ENCODE results near the gene CERK.
A peak's percentile ranks its signal among the peaks of the same experiment; 100 is the strongest.

CERK gene

GRCh38 chr22:46673205-46673604 is 64.8 kb downstream of the CERK start:
- no peak for DNase-seq (ENCODE audit: extremely low spot score)
- ChIA-PET CTCF (interaction anchor here (1.8 to 2.8 kb wide), 2 partner anchors 9 to 86 kb away, joined by 4 to 10 read pairs; no protein-coding TSS in a partner anchor), POLR2A (no interaction called here)
- TF ChIP-seq CTCF (IDR thresholded peaks at IDR 0.05; ENCODE audit: control extremely low read depth, extremely low read depth, low read depth, missing control alignments): no peak

GRCh38 chr22:46672731-46673130 is 65.3 kb downstream of the CERK start:
- CTCF ChIA-PET: interaction anchor here (1.8 to 2.8 kb wide), 2 partner anchors 9 to 86 kb away, joined by 4 to 10 read pairs; no protein-coding TSS in a partner anchor
- TF ChIP-seq CTCF (IDR thresholded peaks at IDR 0.05; ENCODE audit: control extremely low read depth, extremely low read depth, low read depth, missing control alignments): no peak
- no peak for DNase-seq (ENCODE audit: extremely low spot score)
- POLR2A ChIA-PET: no interaction called here

- POLR2A ChIA-PET: interaction anchor here (0.5 to 0.7 kb wide), 2 partner anchors 88 to 462 kb away, joined by 8 read pairs; no protein-coding TSS in a partner anchor
- CTCF ChIA-PET: interaction anchor here (0.9 to 2.8 kb wide), 2 partner anchors 10 to 20 kb away, joined by 3 to 10 read pairs; no protein-coding TSS in a partner anchor
- no peak for TF ChIP-seq CTCF (IDR thresholded peaks at IDR 0.05; ENCODE audit: control extremely low read depth, extremely low read depth, low read depth, missing control alignments)
- DNase-seq (ENCODE audit: extremely low spot score): peak; percentile 60
These were observed 66.1 kb downstream of the CERK start for GRCh38 chr22:46671824-46672432.

- no peak for TF ChIP-seq CTCF (IDR thresholded peaks at IDR 0.05; ENCODE audit: control extremely low read depth, extremely low read depth, low read depth, missing control alignments)
- POLR2A ChIA-PET: no interaction called here
- CTCF ChIA-PET: interaction anchor here (2.1 kb wide), 1 partner anchor 106 kb away, joined by 5 read pairs; no protein-coding TSS in a partner anchor
These were observed 68.9 kb downstream of the CERK start for GRCh38 chr22:46669201-46669600.

GRCh38 chr22:46668116-46668515 is 69.9 kb downstream of the CERK start:
- DNase-seq (ENCODE audit: extremely low spot score): no peak
- ChIA-PET CTCF (no interaction called here), POLR2A (no interaction called here)
- TF ChIP-seq CTCF (IDR thresholded peaks at IDR 0.05; ENCODE audit: control extremely low read depth, extremely low read depth, low read depth, missing control alignments): no peak

More at GRCh38 chr22:46669201-46669600, 68.9 kb downstream of the CERK start:
- no peak for DNase-seq (ENCODE audit: extremely low spot score)

- DNase-seq (ENCODE audit: extremely low spot score): no peak
- TF ChIP-seq CTCF (IDR thresholded peaks at IDR 0.05; ENCODE audit: control extremely low read depth, extremely low read depth, low read depth, missing control alignments): no peak
- CTCF ChIA-PET: no interaction called here
- POLR2A ChIA-PET: no interaction called here
These were observed 70.8 kb downstream of the CERK start for GRCh38 chr22:46667245-46667623.
